Gastrocnemius medialis (tissue), 4 donors: ENCODE results near the gene PNMA1.

Experiments
- POLR2A ChIP-seq, 2 donors: fragments of 450-650 bp; IDR thresholded peaks; one replicate each; pipeline ENCODE4 v1.6.1; 2017; ENCODE audit warnings: antibody characterized with exemption in 2 of 2, mild to moderate bottlenecking in 2 of 2, moderate library complexity in 2 of 2
- TF ChIP-seq, protein P1 (sequence below), 5 experiments: fragments of 450-650 bp in 3 of 5; fragments of 200-600 bp in 2 of 5; sonication (generic) in 2 of 5; IDR thresholded peaks in 4 of 5; conservative IDR thresholded peaks in 1 of 5; 1 replicate in 4 of 5; 2 replicates in 1 of 5; pipeline ENCODE4 v1.5.1; 2016 to 2019; ENCODE audit warnings: antibody characterized with exemption in 5 of 5, mild to moderate bottlenecking in 3 of 5, moderate library complexity in 3 of 5

DNA sequence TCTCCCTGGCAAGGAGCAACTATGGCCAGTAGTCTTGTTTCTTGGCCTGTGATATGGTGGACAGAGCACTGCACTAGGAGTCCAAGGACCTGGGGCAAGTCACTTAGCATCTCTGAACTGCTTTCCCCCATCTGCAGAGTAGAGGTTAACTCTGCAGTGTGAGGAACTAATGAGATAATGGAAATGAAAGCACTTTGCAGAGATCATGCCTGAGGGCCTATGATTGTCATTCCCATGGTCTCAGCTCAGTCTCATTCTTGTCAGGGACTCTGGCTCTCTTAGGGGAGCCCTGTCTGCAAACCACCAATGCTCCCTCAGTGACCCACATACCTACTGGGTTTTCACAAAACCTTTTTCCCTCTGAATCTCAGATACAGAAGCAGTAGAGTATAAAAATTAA lies 6.5 kb upstream of the PNMA1 start:
- no peak for TF ChIP-seq POLR2A (IDR thresholded peaks at IDR 0.05)
- TF ChIP-seq, protein P1, sequence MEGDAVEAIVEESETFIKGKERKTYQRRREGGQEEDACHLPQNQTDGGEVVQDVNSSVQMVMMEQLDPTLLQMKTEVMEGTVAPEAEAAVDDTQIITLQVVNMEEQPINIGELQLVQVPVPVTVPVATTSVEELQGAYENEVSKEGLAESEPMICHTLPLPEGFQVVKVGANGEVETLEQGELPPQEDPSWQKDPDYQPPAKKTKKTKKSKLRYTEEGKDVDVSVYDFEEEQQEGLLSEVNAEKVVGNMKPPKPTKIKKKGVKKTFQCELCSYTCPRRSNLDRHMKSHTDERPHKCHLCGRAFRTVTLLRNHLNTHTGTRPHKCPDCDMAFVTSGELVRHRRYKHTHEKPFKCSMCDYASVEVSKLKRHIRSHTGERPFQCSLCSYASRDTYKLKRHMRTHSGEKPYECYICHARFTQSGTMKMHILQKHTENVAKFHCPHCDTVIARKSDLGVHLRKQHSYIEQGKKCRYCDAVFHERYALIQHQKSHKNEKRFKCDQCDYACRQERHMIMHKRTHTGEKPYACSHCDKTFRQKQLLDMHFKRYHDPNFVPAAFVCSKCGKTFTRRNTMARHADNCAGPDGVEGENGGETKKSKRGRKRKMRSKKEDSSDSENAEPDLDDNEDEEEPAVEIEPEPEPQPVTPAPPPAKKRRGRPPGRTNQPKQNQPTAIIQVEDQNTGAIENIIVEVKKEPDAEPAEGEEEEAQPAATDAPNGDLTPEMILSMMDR (IDR thresholded peaks at IDR 0.05 in 4 of 5, conservative IDR thresholded peaks at IDR 0.05 in 1 of 5) = no peak
